Measurements from ENCODE around the gene LCLAT1.

DNA sequence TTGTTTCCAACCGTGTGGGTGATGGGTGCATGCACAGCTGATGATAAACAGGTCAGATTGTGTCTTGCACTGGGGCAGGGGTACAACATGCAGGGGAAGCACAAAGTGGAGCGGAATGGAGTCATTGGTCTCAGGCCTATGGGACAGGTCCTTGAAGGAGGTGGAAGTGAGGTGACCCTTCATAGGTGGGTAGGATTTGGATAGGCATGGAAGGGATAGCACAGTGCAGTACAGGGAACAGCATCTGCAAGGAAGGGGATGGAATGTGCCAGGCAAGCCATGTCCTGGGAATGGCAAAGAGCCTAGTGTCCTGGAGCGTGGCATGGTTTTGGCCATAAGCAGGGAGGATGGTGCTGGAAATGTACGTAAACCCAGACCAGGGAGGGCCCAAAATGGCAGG, 216.3 kb downstream of the LCLAT1 start:
- TF ChIP-seq, protein P1, sequence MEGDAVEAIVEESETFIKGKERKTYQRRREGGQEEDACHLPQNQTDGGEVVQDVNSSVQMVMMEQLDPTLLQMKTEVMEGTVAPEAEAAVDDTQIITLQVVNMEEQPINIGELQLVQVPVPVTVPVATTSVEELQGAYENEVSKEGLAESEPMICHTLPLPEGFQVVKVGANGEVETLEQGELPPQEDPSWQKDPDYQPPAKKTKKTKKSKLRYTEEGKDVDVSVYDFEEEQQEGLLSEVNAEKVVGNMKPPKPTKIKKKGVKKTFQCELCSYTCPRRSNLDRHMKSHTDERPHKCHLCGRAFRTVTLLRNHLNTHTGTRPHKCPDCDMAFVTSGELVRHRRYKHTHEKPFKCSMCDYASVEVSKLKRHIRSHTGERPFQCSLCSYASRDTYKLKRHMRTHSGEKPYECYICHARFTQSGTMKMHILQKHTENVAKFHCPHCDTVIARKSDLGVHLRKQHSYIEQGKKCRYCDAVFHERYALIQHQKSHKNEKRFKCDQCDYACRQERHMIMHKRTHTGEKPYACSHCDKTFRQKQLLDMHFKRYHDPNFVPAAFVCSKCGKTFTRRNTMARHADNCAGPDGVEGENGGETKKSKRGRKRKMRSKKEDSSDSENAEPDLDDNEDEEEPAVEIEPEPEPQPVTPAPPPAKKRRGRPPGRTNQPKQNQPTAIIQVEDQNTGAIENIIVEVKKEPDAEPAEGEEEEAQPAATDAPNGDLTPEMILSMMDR (IDR thresholded peaks at IDR 0.05): no peak
- no peak for TF ChIP-seq POLR2A (IDR thresholded peaks at IDR 0.05)

Measured in adrenal gland (tissue), 5 donors.